PC-9 (cell line): Measurements from ENCODE around the gene DIAPH2. TPM values are rescaled to one million over a fixed set of nuclear protein-coding genes. Genes with fewer than 3 reads are reported as not detected.

ENCODE experiments used
- BruUV-seq: library from RNA; stranded (reverse); fragments of 400-500 nt; replicated peaks from 2 replicates; lab custom pipeline; 2021; lab: Mats Ljungman, UMichigan
- CTCF ChIA-PET: fragments of 300-600 bp; sonication (Branson Sonifier 250); formaldehyde crosslinking; loops from one replicate; lab custom pipeline; 2022; ENCODE audit warnings: antibody characterized with exemption; lab: Charles Lee
- POLR2A ChIA-PET: fragments of 300-600 bp; sonication (Branson Sonifier 250); formaldehyde crosslinking; loops from one replicate; lab custom pipeline; 2022; ENCODE audit warnings: antibody characterized with exemption; ENCODE audit not compliant: unreplicated experiment; lab: Charles Lee
- DNase-seq, 2 experiments: peaks; one replicate each; pipeline versions ENCODE4 v3.0.0 to v3.0.0-alpha.2; 2015 to 2022; ENCODE audit warnings: mixed read lengths in 1 of 2
- H2AFZ ChIP-seq: fragments of 200-600 bp; sonication (generic); 2 replicates; pipeline ENCODE4 v1.8.1; 2017; ENCODE audit warnings: antibody characterized with exemption
- H3F3A ChIP-seq: fragments of 200-600 bp; sonication (generic); 2 replicates; pipeline ENCODE4 v1.8.1; 2017; ENCODE audit warnings: antibody characterized with exemption, mild to moderate bottlenecking, low read depth; ENCODE audit not compliant: insufficient read depth
- H3K27ac ChIP-seq: fragments of 200-600 bp; sonication (generic); 2 replicates; pipeline ENCODE4 v1.6.1; 2016; ENCODE audit warnings: mixed run types
- H3K27me3 ChIP-seq: fragments of 200-600 bp; sonication (generic); 2 replicates; pipeline ENCODE4 v1.6.1; 2016; ENCODE audit warnings: low read depth, mixed run types; ENCODE audit not compliant: insufficient read depth
- H3K36me3 ChIP-seq: fragments of 200-600 bp; sonication (generic); 2 replicates; pipeline ENCODE4 v1.6.1; 2016; ENCODE audit warnings: low read depth, mixed run types
- H3K4me1 ChIP-seq: fragments of 200-600 bp; sonication (generic); replicated peaks from 2 replicates; pipeline ENCODE4 v1.6.1; 2016; ENCODE audit warnings: mixed run types; ENCODE audit not compliant: insufficient read depth
- H3K4me2 ChIP-seq: fragments of 200-600 bp; sonication (generic); 2 replicates; pipeline ENCODE4 v1.6.1; 2017; ENCODE audit warnings: mixed run types
- H3K4me3 ChIP-seq: fragments of 200-600 bp; sonication (generic); 2 replicates; pipeline ENCODE4 v1.6.1; 2016; ENCODE audit warnings: mixed run types
- H3K79me2 ChIP-seq: fragments of 200-600 bp; sonication (generic); 2 replicates; pipeline ENCODE4 v1.6.1; 2017; ENCODE audit warnings: low read depth, mixed run types
- H3K9me2 ChIP-seq: fragments of 200-600 bp; sonication (generic); 2 replicates; pipeline ENCODE4 v1.8.1; 2017; ENCODE audit warnings: mild to moderate bottlenecking; ENCODE audit not compliant: insufficient read depth
- H3K9me3 ChIP-seq: fragments of 200-600 bp; sonication (generic); 2 replicates; pipeline ENCODE4 v1.8.1; 2016; ENCODE audit warnings: low read depth; ENCODE audit not compliant: insufficient read depth
- H4K20me1 ChIP-seq: fragments of 200-600 bp; sonication (generic); 2 replicates; pipeline ENCODE4 v1.8.1; 2017; ENCODE audit not compliant: insufficient read depth
- CTCF ChIP-seq: fragments of 200-600 bp; sonication (generic); conservative IDR thresholded peaks from 2 replicates; pipeline ENCODE4 v1.6.1; 2017; ENCODE audit warnings: mixed run types, antibody characterized with exemption, mild to moderate bottlenecking, moderate library complexity
- EZH2 ChIP-seq: fragments of 200-600 bp; sonication (generic); IDR thresholded peaks from 2 replicates; pipeline ENCODE4 v1.8.0; 2017; ENCODE audit warnings: antibody characterized with exemption, low read depth
- intact Hi-C: fragments of 100-400 bp; cut with micrococcal nuclease; formaldehyde crosslinking; loops from one replicate; pipeline ENCODE4 v1.10.0; 2022; ENCODE audit not compliant: unreplicated experiment
- total RNA-seq: library from RNA; stranded (reverse); gene quantifications from 2 replicates; pipeline ENCODE4 v1.2.3, GENCODE V29; 2021

Gene DIAPH2
- total RNA-seq, 1 experiment from 2014 or later, result 12.0 TPM

DNA sequence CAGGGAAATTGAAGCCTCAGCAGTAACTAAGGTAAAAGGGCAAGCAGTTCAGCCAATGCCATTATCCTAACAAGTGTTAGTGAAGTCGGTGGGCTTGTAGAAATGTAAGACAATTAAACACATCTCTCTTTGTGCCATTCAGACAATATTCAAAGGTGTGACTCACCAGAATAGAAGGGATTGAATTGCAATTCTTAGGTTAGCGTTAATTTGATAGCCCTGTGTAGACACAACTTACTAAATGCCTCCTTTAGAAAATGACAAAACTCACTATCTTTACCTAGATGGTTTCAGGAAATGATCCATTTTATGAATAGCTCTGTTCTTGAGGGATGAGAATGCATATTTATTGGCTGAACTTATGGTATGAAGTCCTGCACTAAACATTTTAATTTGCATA, 234.2 kb downstream of the DIAPH2 start:
- Histone ChIP-seq H3K4me1 (no peaks in the 10 kb centered on the region), H3K9me2 (no peaks in the 10 kb centered on the region)

DNA sequence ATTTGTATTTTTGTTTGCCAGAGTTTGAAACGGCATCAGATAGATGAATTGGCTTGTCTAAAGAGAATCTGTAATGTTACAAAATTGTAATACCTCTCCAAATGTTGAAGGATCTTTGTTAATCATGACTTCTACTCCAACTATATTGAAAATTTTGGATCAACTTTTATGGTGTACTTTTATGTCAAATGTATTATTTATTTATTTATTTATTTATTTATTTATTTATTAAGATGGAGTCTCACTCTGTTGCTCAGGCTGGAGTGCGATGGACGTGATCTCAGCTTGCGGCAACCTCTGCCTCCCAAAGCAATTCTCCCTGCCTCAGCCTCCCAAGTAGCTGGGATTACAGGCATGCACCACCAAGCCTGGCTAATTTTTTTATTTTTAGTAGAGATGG, 235.0 kb downstream of the DIAPH2 start:
- H3K79me2 ChIP-seq, result no peaks in the 10 kb centered on the region
- TF ChIP-seq CTCF (no peak), EZH2 (no peak)
- BruUV-seq, result no TSS peak
- POLR2A ChIA-PET, result no interaction called here
- no peaks in the 10 kb centered on the region for H3F3A ChIP-seq
- CTCF ChIA-PET, result no interaction called here
- intact Hi-C loops, result no loop called here
- no peaks in the 10 kb centered on the region for H4K20me1 ChIP-seq
- no peaks in the 10 kb centered on the region for H3K4me1 ChIP-seq
- no peaks in the 10 kb centered on the region for H3K36me3 ChIP-seq
- no peak for DNase-seq
- H3K4me2 ChIP-seq, result no peak overlapping the region
- H3K27me3 ChIP-seq, result no peaks in the 10 kb centered on the region
- no peak overlapping the region for H2AFZ ChIP-seq
- H3K27ac ChIP-seq, result no peak overlapping the region
- H3K4me3 ChIP-seq, result no peak overlapping the region
- no peaks in the 10 kb centered on the region for H3K9me3 ChIP-seq
- H3K9me2 ChIP-seq, result no peaks in the 10 kb centered on the region

More for the DNA sequence above, 234.2 kb downstream of the DIAPH2 start:
- Histone ChIP-seq H3K9me3 (no peaks in the 10 kb centered on the region), H3K27ac (no peak overlapping the region), H3K79me2 (no peaks in the 10 kb centered on the region), H3F3A (no peaks in the 10 kb centered on the region), H3K4me2 (no peak overlapping the region), H3K36me3 (no peaks in the 10 kb centered on the region), H4K20me1 (no peaks in the 10 kb centered on the region), H3K4me3 (no peak overlapping the region), H2AFZ (no peak overlapping the region), H3K27me3 (no peaks in the 10 kb centered on the region)
- CTCF ChIA-PET, result no interaction called here
- POLR2A ChIA-PET, result no interaction called here
- BruUV-seq, result no TSS peak
- TF ChIP-seq EZH2 (no peak), CTCF (no peak)
- no peak for DNase-seq
- intact Hi-C loops, result no loop called here

GRCh38 chrX:96924581-96924980, 239.9 kb downstream of the DIAPH2 start:
- no peaks in the 10 kb centered on the region for H3K36me3 ChIP-seq
- no TSS peak for BruUV-seq
- H3K9me3 ChIP-seq, result no peaks in the 10 kb centered on the region
- H3K27ac ChIP-seq, result no peak overlapping the region
- no peak for DNase-seq
- TF ChIP-seq EZH2, result no peak
- TF ChIP-seq CTCF, result no peak
- no peak overlapping the region for H3K4me3 ChIP-seq
- CTCF ChIA-PET, result no interaction called here
- no peaks in the 10 kb centered on the region for H3K27me3 ChIP-seq
- H4K20me1 ChIP-seq, result no peaks in the 10 kb centered on the region
- H3K4me1 ChIP-seq, result no peaks in the 10 kb centered on the region
- H3K79me2 ChIP-seq, result no peaks in the 10 kb centered on the region
- POLR2A ChIA-PET, result no interaction called here
- no peaks in the 10 kb centered on the region for H3F3A ChIP-seq
- no peak overlapping the region for H3K4me2 ChIP-seq
- no peak overlapping the region for H2AFZ ChIP-seq
- intact Hi-C loops, result no loop called here
- H3K9me2 ChIP-seq, result no peaks in the 10 kb centered on the region
